NCI-H2196 (cell line): ENCODE results near the gene MRPL58.
"Not testable (repeated sequence)": the region's sequence is repeated elsewhere in the genome, so short reads cannot be mapped to it uniquely, and the experiment has no call there.

Experiments
- DNase-seq: peaks from one replicate; lab custom pipeline; 2025; ENCODE audit not compliant: unreplicated experiment; lab: John Stamatoyannopoulos, UW

The MRPL58 gene

GRCh38 chr17:75012096-75012345, 449 bp upstream of the MRPL58 start:
- DNase-seq: no peak

- no peak for DNase-seq
Observed at GRCh38 chr17:75013092-75013559, 656 bp downstream of the MRPL58 start.

GRCh38 chr17:75019146-75019545, 6.7 kb downstream of the MRPL58 start:
- DNase-seq: no peak

- no peak for DNase-seq
Observed at GRCh38 chr17:75019710-75020109, 7.2 kb downstream of the MRPL58 start.

- no peak for DNase-seq
Observed at GRCh38 chr17:75020331-75021110, 8.1 kb downstream of the MRPL58 start.

- no peak for DNase-seq
Observed at GRCh38 chr17:75024686-75025397, 12.4 kb downstream of the MRPL58 start.

GRCh38 chr17:75025398-75025734, 12.9 kb downstream of the MRPL58 start:
- DNase-seq: not testable (repeated sequence)

GRCh38 chr17:75026650-75027049, 14.2 kb downstream of the MRPL58 start:
- DNase-seq: not testable (repeated sequence)

GRCh38 chr17:75030161-75030560, 17.7 kb downstream of the MRPL58 start:
- no peak for DNase-seq

- DNase-seq: peak; percentile 89
Observed at GRCh38 chr17:75031972-75032719, 19.7 kb downstream of the MRPL58 start.

- no peak for DNase-seq
Observed at GRCh38 chr17:75032720-75033280, 20.3 kb downstream of the MRPL58 start.

- DNase-seq: peak; percentile 95
Observed at GRCh38 chr17:75033346-75034235, 21.1 kb downstream of the MRPL58 start.

- peak; percentile 91 for DNase-seq
Observed at GRCh38 chr17:75034236-75034908, 21.9 kb downstream of the MRPL58 start.

- DNase-seq: peak; percentile 29
Observed at GRCh38 chr17:75036643-75037268, 24.3 kb downstream of the MRPL58 start.

- no peak for DNase-seq
Observed at GRCh38 chr17:75039238-75039637, 26.8 kb downstream of the MRPL58 start.

- no peak for DNase-seq
Observed at GRCh38 chr17:75041656-75042280, 29.3 kb downstream of the MRPL58 start.

- not testable (repeated sequence) for DNase-seq
Observed at GRCh38 chr17:75043789-75044188, 31.3 kb downstream of the MRPL58 start.

GRCh38 chr17:75044716-75045115, 32.2 kb downstream of the MRPL58 start:
- DNase-seq: no peak

- DNase-seq: not testable (repeated sequence)
Observed at GRCh38 chr17:75045946-75046406, 33.5 kb downstream of the MRPL58 start.
